NCI-H2227 (cell line): ENCODE results near the gene ARL8A.
"Not testable (repeated sequence)": the region's sequence is repeated elsewhere in the genome, so short reads cannot be mapped to it uniquely, and the experiment has no call there.

Experiments
- DNase-seq: peaks from one replicate; lab custom pipeline; 2025; ENCODE audit not compliant: unreplicated experiment; lab: John Stamatoyannopoulos, UW

The ARL8A gene

DNA sequence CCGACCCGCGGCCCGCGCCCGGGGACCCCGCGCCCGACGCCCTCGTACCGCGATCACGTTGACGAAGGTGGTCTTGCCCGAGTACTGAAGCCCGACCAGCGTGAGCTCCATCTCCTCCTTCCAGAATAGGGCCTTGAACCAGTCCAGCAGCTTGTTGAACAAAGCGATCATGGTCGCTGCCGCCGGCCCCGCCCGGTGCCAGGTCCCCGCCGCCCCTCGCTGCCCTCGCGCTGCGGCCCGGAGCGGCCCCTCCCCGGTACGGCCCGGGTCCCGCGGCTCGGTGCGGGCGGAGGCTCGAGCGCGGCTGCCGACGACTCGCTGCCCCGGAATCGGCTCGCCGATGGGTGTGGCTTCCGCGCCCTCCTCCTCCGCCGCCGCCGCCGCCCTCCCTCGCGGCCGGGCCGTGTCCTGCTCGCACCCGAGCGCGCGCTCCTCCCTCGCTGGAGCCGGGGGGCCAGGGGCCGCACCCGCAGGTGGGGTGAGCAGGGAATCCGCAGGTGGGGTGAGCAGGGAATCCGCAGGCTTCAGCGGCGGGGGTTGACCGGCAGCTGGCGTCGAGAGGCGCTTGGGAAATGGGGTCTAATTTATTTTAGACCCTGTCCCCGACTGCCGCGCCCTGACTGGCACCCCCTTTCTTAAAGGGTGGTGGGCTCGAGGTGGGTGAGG is at the start of gene ARL8A:
TSS of gene ARL8A (minus strand) at position 336 of the 666 bp plus-strand sequence. CDS start at position 171, 165 bp downstream.
- peak; percentile 78 for DNase-seq

- no peak for DNase-seq
These were observed 49.8 kb upstream of the ARL8A start for GRCh38 chr1:202194328-202194648.

- no peak for DNase-seq
These were observed 49.2 kb upstream of the ARL8A start, which contains the start of gene LGR6 for GRCh38 chr1:202193614-202194327. Gene LGR6 (plus strand): TSS chr1:202193799. CDS start chr1:202193990, 191 bp downstream.

- peak; percentile 73 for DNase-seq
These were observed 48.5 kb upstream of the ARL8A start for GRCh38 chr1:202192770-202193613.

- not testable (repeated sequence) for DNase-seq
These were observed 46.9 kb upstream of the ARL8A start for GRCh38 chr1:202191391-202191790.

- no peak for DNase-seq
These were observed 45.6 kb upstream of the ARL8A start for GRCh38 chr1:202189918-202190715.

GRCh38 chr1:202189001-202189790 is 44.7 kb upstream of the ARL8A start:
- peak; percentile 83 for DNase-seq

DNA sequence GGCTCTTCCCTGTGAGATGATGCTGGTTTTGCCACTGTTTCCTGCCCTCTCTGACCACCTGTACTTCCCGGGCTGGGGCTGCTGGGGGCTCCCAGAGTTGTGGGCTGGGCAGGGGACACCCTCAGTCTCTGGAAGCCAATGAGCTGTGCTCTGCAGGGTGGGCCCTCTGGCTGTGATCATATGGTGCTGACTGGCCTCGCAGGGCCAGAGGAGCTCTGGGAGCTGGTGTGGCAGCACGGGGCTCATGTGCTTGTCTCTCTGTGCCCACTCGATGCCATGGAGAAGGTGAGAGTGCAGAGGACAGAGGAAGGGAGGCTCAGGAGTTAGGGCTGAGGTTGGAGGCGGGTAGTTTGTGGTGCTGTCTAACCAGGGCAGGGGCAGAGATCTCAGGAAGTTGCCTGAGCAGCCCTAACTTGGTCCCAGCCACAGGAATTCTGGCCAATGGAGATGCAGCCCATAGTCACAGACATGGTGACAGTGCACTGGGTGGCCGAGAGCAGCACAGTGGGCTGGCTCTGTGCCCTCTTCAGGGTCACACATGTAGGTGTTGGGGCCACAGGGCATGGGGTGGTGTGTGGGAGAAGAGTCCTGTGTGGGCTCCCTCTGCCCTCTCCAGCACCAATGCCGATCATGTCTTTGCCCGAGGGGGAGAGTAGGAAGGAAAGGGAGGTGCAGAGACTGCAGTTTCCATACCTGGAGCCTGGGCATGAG is 43.3 kb upstream of the ARL8A start:
- DNase-seq: no peak

DNA sequence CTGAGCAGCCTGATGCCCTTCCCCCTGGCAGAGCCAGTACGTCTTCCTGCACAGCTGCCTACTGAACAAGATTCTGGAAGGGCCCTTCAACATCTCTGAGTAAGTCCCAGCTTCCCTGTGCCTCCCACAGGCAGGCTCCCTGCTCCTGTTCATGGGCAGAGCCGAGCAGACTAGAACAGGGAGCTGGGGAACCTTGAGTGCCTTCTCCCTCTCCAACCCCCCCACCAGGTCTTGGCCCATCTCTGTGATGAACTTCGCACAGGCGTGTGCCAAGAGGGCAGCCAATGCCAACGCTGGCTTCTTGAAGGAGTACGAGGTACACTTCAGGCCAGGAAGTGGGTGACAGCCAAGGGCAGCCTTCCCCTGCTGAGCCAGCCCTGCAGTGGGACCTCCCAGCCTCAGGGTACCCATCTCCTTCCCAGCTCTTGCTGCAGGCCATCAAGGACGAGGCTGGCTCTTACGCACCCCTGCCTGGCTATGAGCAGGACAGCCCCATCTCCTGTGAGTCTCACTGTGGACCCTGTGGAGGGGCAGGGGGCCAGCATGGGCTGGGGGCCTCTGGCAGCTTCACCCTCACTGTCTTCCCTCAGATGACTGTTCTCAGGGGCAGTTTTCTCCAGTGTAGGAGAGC is 42.6 kb upstream of the ARL8A start:
- DNase-seq: no peak

DNA sequence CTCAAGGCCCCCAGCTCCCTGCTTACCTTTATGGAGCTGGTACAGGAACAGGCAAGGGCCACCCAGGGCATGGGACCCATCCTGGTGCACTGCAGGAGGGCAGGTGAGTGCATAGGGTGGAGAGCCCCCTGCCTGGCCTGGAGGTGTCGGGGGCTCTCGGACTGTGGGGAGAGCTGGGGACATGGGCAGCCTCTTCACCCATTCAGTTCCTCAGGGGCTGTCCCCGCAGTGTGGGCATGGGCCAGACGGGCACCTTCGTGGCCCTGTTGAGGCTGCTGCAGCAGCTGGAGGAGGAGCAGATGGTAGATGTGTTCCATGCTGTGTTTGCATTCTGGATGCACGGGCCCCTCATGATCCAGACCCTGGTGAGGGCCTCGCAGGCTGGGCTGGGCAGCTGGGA is 41.8 kb upstream of the ARL8A start:
- no peak for DNase-seq

DNA sequence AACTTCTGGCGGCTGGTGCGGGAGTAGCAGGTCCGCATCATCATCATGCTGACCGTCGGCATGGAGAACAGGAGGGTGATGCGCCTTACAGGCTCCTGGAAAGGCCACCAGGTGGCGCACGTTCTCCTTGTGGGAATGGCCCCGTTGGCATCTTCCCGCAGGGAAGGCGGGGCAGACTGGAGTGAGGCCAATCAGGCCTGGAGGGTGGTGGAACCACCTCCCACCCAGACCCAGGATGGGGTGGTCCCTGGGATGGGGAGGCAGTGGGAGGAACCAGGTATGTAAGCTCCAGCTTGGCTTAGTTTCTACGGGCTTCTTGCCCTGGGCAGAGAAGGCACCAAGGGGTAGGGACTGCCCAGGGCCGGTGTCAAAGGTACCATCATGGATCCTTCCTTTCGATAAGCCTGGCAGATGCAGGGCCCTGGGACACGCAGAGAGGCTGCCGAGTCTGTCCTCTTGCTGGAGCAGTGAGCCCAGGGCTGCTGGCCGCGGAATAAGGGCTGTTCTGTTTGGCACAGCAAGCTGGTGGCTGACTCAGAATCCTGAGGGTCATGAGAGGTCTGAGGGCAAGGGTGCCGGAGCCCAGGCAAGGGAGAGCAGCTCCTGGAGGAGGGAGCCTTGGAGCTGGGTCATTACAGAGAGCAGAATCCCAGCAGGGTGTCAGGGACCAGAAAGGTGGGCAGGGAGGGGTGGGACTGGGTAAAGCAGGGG is 40.4 kb upstream of the ARL8A start:
- DNase-seq: peak; percentile 98

DNA sequence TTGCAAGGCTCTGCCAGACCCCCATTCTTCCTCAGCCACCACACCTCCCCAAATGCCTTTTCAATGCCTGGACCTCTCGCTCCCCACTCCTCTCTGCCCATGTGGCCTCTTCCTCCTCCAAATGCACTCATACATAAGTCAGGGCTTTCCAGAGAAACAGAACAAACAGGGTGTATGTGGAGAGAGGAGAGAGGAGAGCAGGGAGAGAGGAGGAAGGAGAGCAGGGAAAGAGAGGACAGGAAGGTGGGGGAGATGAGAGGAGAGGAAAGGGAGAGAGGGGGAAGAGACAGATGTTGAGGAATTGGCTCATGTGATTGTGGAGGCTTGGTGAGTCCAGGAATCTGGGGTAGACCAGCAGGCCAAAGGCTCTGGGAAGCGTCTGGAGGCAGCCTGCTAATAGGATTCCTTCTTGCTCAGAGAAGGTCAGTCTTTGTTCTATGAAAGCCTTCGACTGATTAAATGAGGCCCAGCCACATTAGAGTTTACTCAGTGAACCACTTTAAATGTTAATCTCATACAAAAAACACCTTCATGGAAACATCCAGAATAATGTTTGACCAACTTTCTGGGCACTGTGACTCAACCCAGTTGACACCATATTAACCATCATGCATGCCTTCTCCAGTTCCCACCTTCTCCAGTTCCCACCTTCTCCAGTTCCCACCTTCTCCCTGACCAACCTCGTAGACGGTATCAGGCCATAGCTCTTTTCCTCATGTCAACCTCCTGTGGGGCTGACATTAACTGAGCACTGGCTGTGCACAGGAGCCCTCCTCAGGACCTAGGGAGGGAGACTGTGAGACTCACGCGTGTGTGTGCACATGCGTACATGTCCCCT is 37.7 kb upstream of the ARL8A start:
- DNase-seq: no peak

GRCh38 chr1:202181586-202181985 is 37.0 kb upstream of the ARL8A start:
- DNase-seq: no peak

- not testable (repeated sequence) for DNase-seq
These were observed 36.2 kb upstream of the ARL8A start for GRCh38 chr1:202180751-202181139.

DNA sequence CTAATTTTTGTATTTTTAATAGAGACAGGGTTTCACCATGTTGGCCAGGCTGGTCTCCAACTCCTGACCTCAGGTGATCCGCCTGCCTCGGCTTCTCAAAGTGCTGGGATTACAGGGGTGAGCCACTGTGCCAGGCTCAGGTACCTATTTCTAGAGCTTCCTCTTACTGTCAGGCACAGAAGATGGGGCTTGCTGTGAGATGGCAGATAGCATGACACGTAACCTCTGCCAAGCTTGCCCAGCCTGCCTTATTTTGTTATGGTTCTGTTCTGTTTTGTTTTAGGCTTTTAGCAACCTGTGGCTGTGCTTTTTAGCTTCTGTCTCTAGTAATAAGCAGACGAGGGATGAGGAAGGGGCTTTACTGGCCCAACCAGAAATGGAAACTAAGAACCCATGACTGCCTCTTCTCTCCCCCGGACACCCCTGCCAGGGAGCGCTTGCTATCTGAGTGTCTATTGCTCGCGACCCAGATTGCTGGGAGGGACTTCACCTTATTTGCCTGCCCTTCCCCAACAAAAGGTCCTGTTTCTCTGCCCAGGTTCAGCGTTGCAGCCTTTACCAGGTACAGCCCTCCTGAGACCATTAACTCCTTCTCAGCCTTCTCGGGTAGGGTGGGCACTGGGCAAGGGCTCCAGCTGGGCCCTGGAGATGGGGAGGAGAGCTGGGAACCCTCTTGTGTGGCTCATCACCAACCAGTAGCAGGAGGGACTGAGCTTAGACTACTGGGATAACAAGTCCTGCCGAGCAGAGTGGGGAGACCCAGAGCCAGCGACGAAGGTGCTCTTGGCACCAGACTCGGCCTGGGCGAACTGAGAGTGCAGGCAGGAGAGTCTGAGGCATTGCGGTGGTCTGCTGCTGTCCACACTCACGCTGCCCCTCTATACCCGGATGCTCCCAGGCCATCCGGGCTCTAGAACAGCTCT is 35.6 kb upstream of the ARL8A start:
- no peak for DNase-seq
